Neuronal stem cell (in vitro differentiated cells): ENCODE measurements around the gene NTHL1. TPM values are rescaled to one million over a fixed set of nuclear protein-coding genes. Genes with fewer than 3 reads are reported as not detected.

ENCODE experiments used
- DNase-seq: peaks from one replicate; pipeline ENCODE4 v3.0.0-alpha.2; 2013; ENCODE audit warnings: low spot score
- H2AFZ ChIP-seq: one replicate; pipeline ENCODE4 v1.6.1; 2013; ENCODE audit warnings: mild to moderate bottlenecking, low read length, inconsistent platforms
- H2AK5ac ChIP-seq: 2 replicates; pipeline ENCODE4 v1.6.1; 2013; ENCODE audit warnings: low read depth, mild to moderate bottlenecking, inconsistent platforms, low read length, moderate library complexity, mixed read lengths
- H2BK120ac ChIP-seq: 2 replicates; pipeline ENCODE4 v1.6.1; 2013; ENCODE audit warnings: low read depth, mild to moderate bottlenecking, inconsistent platforms, low read length, moderate library complexity, mixed read lengths
- H2BK12ac ChIP-seq: one replicate; pipeline ENCODE4 v1.6.1; 2013; ENCODE audit warnings: low read length, inconsistent platforms
- H2BK15ac ChIP-seq: 2 replicates; pipeline ENCODE4 v1.6.1; 2013; ENCODE audit warnings: mild to moderate bottlenecking, low read length, inconsistent platforms, mixed read lengths
- H2BK5ac ChIP-seq: one replicate; pipeline ENCODE4 v1.6.1; 2013; ENCODE audit warnings: inconsistent platforms, mild to moderate bottlenecking, low read length, moderate library complexity
- H3K14ac ChIP-seq: one replicate; pipeline ENCODE4 v1.6.1; 2013; ENCODE audit warnings: low read length, inconsistent platforms
- H3K18ac ChIP-seq: 2 replicates; pipeline ENCODE4 v1.6.1; 2013; ENCODE audit warnings: low read length, inconsistent platforms
- H3K23ac ChIP-seq: 2 replicates; pipeline ENCODE4 v1.6.1; 2013; ENCODE audit warnings: low read depth, mild to moderate bottlenecking, mixed read lengths, low read length, inconsistent platforms; ENCODE audit not compliant: poor library complexity
- H3K27ac ChIP-seq: replicated peaks from 3 replicates; pipeline ENCODE4 v1.5.1; 2013; ENCODE audit warnings: low read length, inconsistent platforms
- H3K27me3 ChIP-seq, 3 experiments: 2 replicates each; pipeline ENCODE4 v1.6.1; 2013; ENCODE audit warnings: low read length in 3 of 3, mild to moderate bottlenecking in 2 of 3, inconsistent platforms in 1 of 3, low read depth in 1 of 3, mixed read lengths in 1 of 3, moderate library complexity in 1 of 3; ENCODE audit not compliant: control insufficient read depth in 3 of 3, insufficient read depth in 3 of 3
- H3K36me3 ChIP-seq, 2 donors: replicated peaks in 1 of 2; 2 replicates each; pipeline ENCODE4 v1.6.1; 2013; ENCODE audit warnings: low read length in 2 of 2; ENCODE audit not compliant: control insufficient read depth in 2 of 2, insufficient read depth in 2 of 2
- H3K4ac ChIP-seq: 2 replicates; pipeline ENCODE4 v1.6.1; 2013; ENCODE audit warnings: inconsistent platforms, mild to moderate bottlenecking, low read length, moderate library complexity
- H3K4me1 ChIP-seq, 2 donors: 1 replicate in 1 of 2; 2 replicates in 1 of 2; pipeline ENCODE4 v1.6.1; 2013; ENCODE audit warnings: low read length in 2 of 2, low read depth in 1 of 2; ENCODE audit not compliant: control insufficient read depth in 2 of 2, insufficient read depth in 1 of 2
- H3K4me2 ChIP-seq: one replicate; pipeline ENCODE4 v1.6.1; 2013; ENCODE audit warnings: mild to moderate bottlenecking, low read length, inconsistent platforms; ENCODE audit not compliant: insufficient read depth, poor library complexity, severe bottlenecking
- H3K4me3 ChIP-seq, 2 donors: 2 replicates each; pipeline ENCODE4 v1.5.1; 2013; ENCODE audit warnings: low read length in 2 of 2, mild to moderate bottlenecking in 2 of 2, inconsistent platforms in 1 of 2, moderate library complexity in 1 of 2
- H3K79me1 ChIP-seq: one replicate; pipeline ENCODE4 v1.6.1; 2013; ENCODE audit warnings: low read depth, mild to moderate bottlenecking, inconsistent platforms, low read length, moderate library complexity
- H3K9ac ChIP-seq: one replicate; pipeline ENCODE4 v1.6.1; 2013; ENCODE audit warnings: mild to moderate bottlenecking, low read depth, low read length, inconsistent platforms; ENCODE audit not compliant: poor library complexity
- H3K9me3 ChIP-seq, 2 donors: replicated peaks in 1 of 2; 2 replicates each; pipeline versions ENCODE3 to v1.6.1; 2013; ENCODE audit warnings: low read length in 2 of 2, mild to moderate bottlenecking in 2 of 2, inconsistent platforms in 1 of 2, low read depth in 1 of 2, mixed read lengths in 1 of 2, moderate library complexity in 1 of 2; ENCODE audit not compliant: control insufficient read depth in 2 of 2, insufficient read depth in 1 of 2
- H4K8ac ChIP-seq: one replicate; pipeline ENCODE4 v1.6.1; 2013; ENCODE audit warnings: low read depth, mild to moderate bottlenecking, inconsistent platforms, low read length, moderate library complexity
- H4K91ac ChIP-seq: one replicate; pipeline ENCODE4 v1.6.1; 2013; ENCODE audit warnings: low read length, low read depth, mild to moderate bottlenecking, inconsistent platforms; ENCODE audit not compliant: poor library complexity
- WGBS, 2 donors: extraction: QIAGEN DNeasy Blood & Tissue Kit; methylation state at CpG; one replicate each; pipeline ENCODE4 v1.1.7; 2013; ENCODE audit warnings: missing lambda C conversion rate in 2 of 2, mixed read lengths in 1 of 2; ENCODE audit not compliant: insufficient read length in 2 of 2, insufficient replicate concordance in 1 of 2; ENCODE audit errors: extremely low coverage in 2 of 2; 5-methylcytosine and 5-hydroxymethylcytosine counted together
- small RNA-seq: library from polyadenylated mRNA; stranded (forward); fragments of <200 nt; extraction: miRNeasy Mini kit (QIAGEN cat#:217004); gene quantifications from one replicate; pipeline ENCODE3, GENCODE V24; 2013; ENCODE audit not compliant: insufficient read depth

The NTHL1 gene

GRCh38 chr16:1990351-1991134 is 57.1 kb downstream of the NTHL1 start:
- Histone ChIP-seq H3K27me3 (peaks cover 18 to 37% (median 34%) of the 10 kb centered on the region in 3 experiments), H2AK5ac (peak overlapping the region; percentile 94), H3K36me3 (peaks cover 18 to 23% of the 10 kb centered on the region in 2 donors), H3K9ac (peak overlapping the region; percentile 50), H3K79me1 (peaks cover 4% of the 10 kb centered on the region), H2BK15ac (peak overlapping the region; percentile 88), H3K18ac (peak overlapping the region; percentile 97), H3K4me1 (peaks cover 12 to 18% of the 10 kb centered on the region in 2 donors), H2BK120ac (peak overlapping the region; percentile 88), H2BK12ac (peak overlapping the region; percentile 73), H3K4me2 (peak overlapping the region; percentile 80), H4K91ac (no peak overlapping the region), H3K4me3 (peak overlapping the region; percentile 41 to 78), H4K8ac (no peak overlapping the region), H3K23ac (peak overlapping the region; percentile 96), H3K9me3 (peaks cover 0 to 4% of the 10 kb centered on the region in 2 donors), H3K14ac (peak overlapping the region; percentile 76), H3K4ac (no peak overlapping the region), H2AFZ (peak overlapping the region; percentile 87), H3K27ac (no peak overlapping the region), H2BK5ac (peak overlapping the region; percentile 98)
- WGBS, 2 donors: no CpG with 5 or more reads among the region's 50 CpGs
- no peak for DNase-seq

- no peak overlapping the region for H3K23ac ChIP-seq
- DNase-seq: no peak
- peak overlapping the region; percentile 83 for H3K18ac ChIP-seq
- no peak overlapping the region for H2AK5ac ChIP-seq
- H4K91ac ChIP-seq: no peak overlapping the region
- H3K9me3 ChIP-seq: peaks cover 0 to 4% of the 10 kb centered on the region in 2 donors
- H3K4me2 ChIP-seq: peak overlapping the region; percentile 86
- no peak overlapping the region for H2BK120ac ChIP-seq
- no peak overlapping the region for H4K8ac ChIP-seq
- peaks cover 16 to 22% of the 10 kb centered on the region in 2 donors for H3K4me1 ChIP-seq
- peaks cover 18 to 37% (median 34%) of the 10 kb centered on the region in 3 experiments for H3K27me3 ChIP-seq
- H2BK5ac ChIP-seq: no peak overlapping the region
- no peak overlapping the region for H3K14ac ChIP-seq
- WGBS, 2 donors: no CpG with 5 or more reads among the region's 25 CpGs
- peak overlapping the region; percentile 41 to 85 for H3K4me3 ChIP-seq
- peaks cover 21 to 24% of the 10 kb centered on the region in 2 donors for H3K36me3 ChIP-seq
- H2AFZ ChIP-seq: peak overlapping the region; percentile 87
- H3K79me1 ChIP-seq: peaks cover 6% of the 10 kb centered on the region
- H2BK15ac ChIP-seq: peak overlapping the region; percentile 49
- no peak overlapping the region for H3K4ac ChIP-seq
- H3K9ac ChIP-seq: peak overlapping the region; percentile 70
- H2BK12ac ChIP-seq: no peak overlapping the region
- H3K27ac ChIP-seq: no peak overlapping the region
Measured at GRCh38 chr16:1990101-1990350, 57.6 kb downstream of the NTHL1 start.

Small RNA genes lying within 50 kb of the gene (small RNA-seq; reads per million reads assigned to genes)
- gene MIR1225: not detected
- not detected for gene RN7SL219P
